ENCODE measurements around the gene PPIG. TPM values are rescaled to one million over a fixed set of nuclear protein-coding genes. Genes with fewer than 3 reads are reported as not detected.
"Not testable (repeated sequence)": the region's sequence is repeated elsewhere in the genome, so short reads cannot be mapped to it uniquely, and the experiment has no call there.

The PPIG gene
- polyA plus RNA-seq, 1 donor: 50.7 TPM

- no peak for DNase-seq (ENCODE audit: low read depth)
Observed at GRCh38 chr2:169663247-169663646, 79.1 kb downstream of the PPIG start.

DNA sequence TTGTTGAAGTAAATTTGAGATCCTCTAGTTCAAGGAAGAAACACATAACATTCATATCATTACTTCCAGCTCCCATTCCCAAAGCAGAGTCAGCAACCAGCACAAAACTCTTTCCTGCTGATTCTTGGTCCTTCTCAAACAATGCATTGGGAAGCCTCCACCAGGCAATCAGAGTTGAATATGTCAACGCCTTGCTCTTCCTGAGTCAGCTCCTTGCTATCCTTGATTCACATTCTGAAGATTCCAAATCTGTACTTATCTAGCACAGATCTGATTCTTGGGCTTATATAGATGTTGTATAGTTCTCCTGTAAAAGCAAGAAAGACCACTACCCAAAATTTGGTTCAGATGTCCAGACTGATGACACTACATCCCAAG is 80.4 kb downstream of the PPIG start:
- DNase-seq (ENCODE audit: low read depth): no peak

GRCh38 chr2:169664978-169665930 is 81.1 kb downstream of the PPIG start:
- no peak for DNase-seq (ENCODE audit: low read depth)

- no peak for DNase-seq (ENCODE audit: low read depth)
Observed at GRCh38 chr2:169667583-169667982, 83.4 kb downstream of the PPIG start.

DNA sequence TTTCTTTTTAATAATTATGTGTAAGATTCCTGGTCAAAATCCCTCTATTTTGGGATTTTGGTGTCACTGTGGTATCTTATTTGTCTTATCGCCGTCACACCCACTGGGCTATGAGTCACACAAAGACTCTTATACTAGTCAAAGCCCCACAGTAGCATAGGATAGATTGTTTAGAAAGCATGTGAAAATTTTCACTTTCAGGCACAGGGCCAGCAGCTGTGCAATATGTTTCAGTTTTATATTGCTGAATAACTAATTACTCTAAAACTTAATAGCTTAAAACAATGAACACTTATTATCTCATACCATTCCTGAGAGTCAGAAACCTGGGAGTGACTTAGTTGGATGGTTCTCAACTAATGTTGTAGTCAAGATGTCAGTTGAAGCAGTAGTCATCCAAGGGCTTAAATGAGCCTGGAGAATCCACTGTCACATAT is 86.1 kb downstream of the PPIG start:
- no peak for DNase-seq (ENCODE audit: low read depth)

GRCh38 chr2:169670937-169671336 is 86.8 kb downstream of the PPIG start:
- DNase-seq (ENCODE audit: low read depth): no peak

DNA sequence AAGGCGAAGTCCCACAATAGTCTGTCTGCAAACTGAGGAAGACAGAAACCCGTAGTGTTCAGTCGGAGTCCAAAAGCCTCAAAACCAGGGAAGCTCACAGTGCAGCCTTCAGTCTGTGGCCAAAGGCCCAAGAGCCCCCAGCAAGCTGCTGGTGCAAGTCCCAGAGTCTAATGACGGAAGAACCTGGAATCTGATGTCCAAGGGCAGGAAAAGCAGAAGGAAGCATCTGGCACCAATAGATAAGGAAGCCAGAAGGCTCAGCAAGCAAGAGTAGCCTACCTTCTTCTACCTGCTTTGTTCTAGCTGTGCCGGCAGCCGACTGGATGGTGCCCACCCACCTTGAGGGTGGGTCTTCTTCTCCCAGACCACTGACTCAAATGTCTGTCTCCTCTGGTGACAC is 88.3 kb downstream of the PPIG start:
- DNase-seq (ENCODE audit: low read depth): no peak

DNA sequence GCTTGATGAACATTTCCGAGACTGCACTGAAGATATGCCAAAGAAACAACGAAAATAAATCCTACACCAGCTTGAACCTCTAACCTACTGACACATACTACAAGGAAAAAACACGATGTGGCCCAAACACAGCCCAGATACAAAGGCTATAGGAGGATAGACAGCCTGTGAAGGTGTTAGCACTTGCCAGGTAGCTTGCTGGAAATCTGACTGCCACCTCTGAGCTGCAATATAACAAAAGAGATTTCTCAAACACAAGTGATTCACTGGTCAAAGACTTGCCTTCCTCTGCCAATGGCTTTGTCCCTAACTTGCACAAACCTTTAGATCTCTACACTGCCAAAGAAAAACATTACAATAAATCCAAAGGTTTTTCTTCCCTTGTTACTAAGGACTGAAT is 89.0 kb downstream of the PPIG start:
- no peak for DNase-seq (ENCODE audit: low read depth)

DNA sequence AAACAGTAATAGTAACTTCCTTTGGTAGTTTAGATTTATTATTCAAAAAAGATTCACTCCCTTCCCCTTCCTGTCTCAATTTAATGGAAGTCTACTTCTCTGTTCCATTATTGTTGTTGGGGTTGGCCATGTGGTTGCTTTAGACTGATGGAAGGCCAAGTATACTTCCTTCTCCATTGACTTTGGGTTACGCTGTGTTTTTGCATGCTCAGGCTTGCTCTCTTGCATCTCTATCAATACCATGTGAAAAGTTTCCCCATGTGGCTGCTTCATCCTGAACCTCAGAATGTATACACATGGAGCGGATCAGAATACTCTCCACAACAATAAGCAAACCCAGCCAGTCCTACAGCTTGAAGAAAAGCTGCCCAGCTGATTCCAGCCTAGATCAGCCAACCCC is 89.8 kb downstream of the PPIG start:
- DNase-seq (ENCODE audit: low read depth): no peak

DNA sequence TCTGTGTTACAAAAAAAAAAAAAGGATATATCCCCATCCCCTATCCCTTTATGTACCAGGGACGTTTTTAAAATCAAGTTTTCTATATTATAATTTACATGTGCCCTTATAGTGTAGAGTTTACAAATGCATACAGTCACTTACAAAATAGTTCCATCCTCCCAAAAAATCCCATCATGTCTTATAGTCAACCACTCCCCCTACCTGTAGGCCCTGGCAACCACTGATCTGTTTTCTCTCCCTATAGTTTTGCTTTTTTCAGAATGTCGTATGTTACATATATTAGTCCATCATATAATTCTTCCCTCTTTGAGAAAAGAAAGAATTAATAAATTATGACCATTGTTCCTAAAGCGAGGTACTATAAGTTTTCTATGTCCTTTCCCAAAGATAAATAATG is 92.2 kb downstream of the PPIG start:
- DNase-seq (ENCODE audit: low read depth): no peak

GRCh38 chr2:169676850-169677249 is 92.7 kb downstream of the PPIG start:
- DNase-seq (ENCODE audit: low read depth): no peak

GRCh38 chr2:169683054-169683424 is 98.9 kb downstream of the PPIG start:
- DNase-seq (ENCODE audit: low read depth): no peak

DNA sequence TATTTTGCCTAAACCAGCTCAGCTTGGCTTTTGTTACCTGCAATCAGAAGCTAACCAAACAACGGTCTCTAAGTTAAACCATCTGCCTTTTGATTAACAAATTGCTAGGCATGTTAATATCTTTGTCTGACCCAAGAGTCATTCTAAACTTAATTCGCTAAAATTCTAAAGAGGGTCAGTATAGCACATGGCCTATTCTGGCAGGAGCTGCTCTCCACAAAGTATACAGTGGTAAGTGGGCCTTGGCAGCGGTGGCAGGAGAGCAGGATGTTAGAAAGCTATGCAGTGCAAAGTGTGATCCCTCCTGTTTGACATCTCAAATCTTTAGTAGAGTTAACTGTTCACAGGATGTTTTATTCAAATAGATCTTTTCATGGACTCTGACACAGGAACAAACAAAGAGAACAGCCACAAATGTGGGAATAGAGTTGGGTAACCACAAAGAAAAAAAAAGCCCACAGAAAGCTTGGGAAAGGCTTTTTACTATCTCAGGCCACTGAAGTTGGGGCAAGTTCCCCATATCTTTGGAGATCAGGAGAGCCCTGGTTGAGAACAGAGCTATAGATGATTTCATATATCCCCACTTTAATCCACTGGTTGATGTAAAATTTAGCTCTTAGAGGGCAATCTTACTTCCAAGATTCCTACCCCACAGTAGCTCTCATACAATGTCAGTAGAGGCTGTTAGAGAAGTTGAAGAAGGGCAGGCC is 99.4 kb downstream of the PPIG start:
- DNase-seq (ENCODE audit: low read depth): no peak

GRCh38 chr2:169684135-169684565 is 100.0 kb downstream of the PPIG start:
- DNase-seq (ENCODE audit: low read depth): no peak

GRCh38 chr2:169684712-169685111 is 100.6 kb downstream of the PPIG start:
- DNase-seq (ENCODE audit: low read depth): not testable (repeated sequence)

DNA sequence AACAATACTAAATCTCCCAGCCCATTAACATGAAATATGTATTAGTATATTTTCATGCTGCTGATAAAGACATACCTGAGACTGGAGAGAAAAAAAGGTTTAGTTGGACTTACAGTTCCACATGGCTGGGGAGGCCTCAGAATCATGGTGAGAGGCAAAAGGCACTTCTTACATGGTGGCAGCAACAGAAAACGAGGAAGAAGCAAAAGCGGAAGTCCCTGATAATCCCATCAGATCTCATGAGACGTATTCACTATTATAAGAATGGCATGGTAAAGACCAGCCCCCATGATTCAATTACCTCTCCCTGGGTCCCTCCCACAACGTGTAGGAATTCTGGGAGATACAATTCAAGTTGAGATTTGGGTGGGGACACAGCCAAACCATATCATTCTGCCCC is 102.7 kb downstream of the PPIG start:
- DNase-seq (ENCODE audit: low read depth): not testable (repeated sequence)

DNA sequence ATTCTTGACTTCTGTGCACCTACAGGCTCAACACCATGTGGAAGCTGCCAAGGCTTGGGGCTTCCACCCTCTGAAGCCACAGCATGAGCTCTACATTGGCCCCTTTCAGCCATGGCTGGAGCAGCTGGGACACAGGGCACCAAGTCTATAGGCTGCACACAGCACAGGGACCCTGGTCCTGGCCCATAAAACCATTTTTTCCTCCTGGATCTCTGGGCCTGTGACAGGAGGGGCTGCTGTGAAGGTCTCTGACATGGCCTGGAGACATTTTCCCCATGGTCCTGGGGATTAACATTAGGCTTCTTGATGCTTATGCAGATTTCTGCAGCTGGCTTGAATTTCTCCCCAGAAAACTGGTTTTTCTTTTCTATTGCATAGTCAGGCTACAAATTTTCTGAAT is 103.8 kb downstream of the PPIG start:
- DNase-seq (ENCODE audit: low read depth): not testable (repeated sequence)

DNA sequence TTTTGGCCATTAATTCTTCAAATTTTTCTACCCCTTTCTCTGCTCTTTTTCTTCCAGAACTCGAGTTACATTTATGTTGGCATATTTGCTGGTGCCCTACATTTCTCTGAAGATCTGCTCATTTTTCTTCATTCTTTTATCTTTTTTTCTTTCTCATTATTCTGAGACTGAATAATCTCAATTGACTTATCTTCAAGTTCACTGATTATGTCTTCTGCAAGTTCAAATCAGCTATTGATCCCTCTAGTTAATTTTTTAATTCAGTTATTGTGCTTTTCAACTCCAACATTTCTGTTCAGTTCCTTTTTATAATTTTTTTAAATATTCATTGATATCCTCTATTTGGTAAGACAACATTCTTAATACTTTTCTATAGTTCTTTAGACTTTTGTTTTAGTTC is 106.8 kb downstream of the PPIG start:
- no peak for DNase-seq (ENCODE audit: low read depth)

Other genes with a start within 250 kb of the PPIG start
- 0.01 TPM for gene LRP2, start 221.8 kb upstream of the PPIG start, polyA plus RNA-seq (ENCODE audit: insufficient read length)
- gene BBS5, start 104.9 kb upstream of the PPIG start, polyA plus RNA-seq (ENCODE audit: insufficient read length): 6.7 TPM
- 4,199 TPM for gene KLHL41, start 74.6 kb upstream of the PPIG start, polyA plus RNA-seq (ENCODE audit: insufficient read length)
- 30.0 TPM for gene FASTKD1, start 10.5 kb upstream of the PPIG start, polyA plus RNA-seq (ENCODE audit: insufficient read length)
- 0.33 TPM for gene CFAP210, start 110.1 kb downstream of the PPIG start, polyA plus RNA-seq (ENCODE audit: insufficient read length)
- gene PHOSPHO2, start 110.1 kb downstream of the PPIG start, polyA plus RNA-seq (ENCODE audit: insufficient read length): 3.5 TPM
- gene KLHL23, start 149.5 kb downstream of the PPIG start, polyA plus RNA-seq (ENCODE audit: insufficient read length): 37.0 TPM
- gene SSB, start 214.5 kb downstream of the PPIG start, polyA plus RNA-seq (ENCODE audit: insufficient read length): 97.4 TPM
- 57.5 TPM for gene METTL5, start 240.6 kb downstream of the PPIG start, polyA plus RNA-seq (ENCODE audit: insufficient read length)
- gene UBR3, start 243.1 kb downstream of the PPIG start, polyA plus RNA-seq (ENCODE audit: insufficient read length): 48.9 TPM